T-cell (primary cell): Measurements from ENCODE around the gene STXBP5. TPM values are rescaled to one million over a fixed set of nuclear protein-coding genes. Genes with fewer than 3 reads are reported as not detected.

Experiments used
- ATAC-seq, 4 experiments: fragments of 200-7000 bp in 3 of 4; fragments of 150-1000 bp in 1 of 4; cut with Tn5 transposase; replicated peaks in 1 of 4; 1 replicate in 3 of 4; 2 replicates in 1 of 4; pipeline ENCODE4 v1.10.0; 2021; ENCODE audit warnings: moderate library complexity in 3 of 4, mild to moderate bottlenecking in 2 of 4, moderate number of reproducible peaks in 1 of 4
- CTCF ChIA-PET, 2 donors: fragments of 300-600 bp; sonication (Branson Sonifier 250); formaldehyde crosslinking; loops; one replicate each; lab custom pipeline; 2022; ENCODE audit warnings: antibody characterized with exemption in 2 of 2; lab: Charles Lee
- POLR2A ChIA-PET, 2 donors: fragments of 300-600 bp; sonication (Branson Sonifier 250); formaldehyde crosslinking; loops; one replicate each; lab custom pipeline; 2022; ENCODE audit warnings: antibody characterized with exemption in 2 of 2; lab: Charles Lee
- DNase-seq, 35 experiments: peaks; one replicate each; pipeline versions ENCODE4 v3.0.0 to v3.0.0-alpha.2; 2013 to 2023
- H3K27ac ChIP-seq: one replicate; pipeline ENCODE4 v1.5.1; 2013; ENCODE audit warnings: low read length
- H3K27me3 ChIP-seq, 2 experiments: replicated peaks in 1 of 2; 1 replicate in 1 of 2; 2 replicates in 1 of 2; pipeline versions ENCODE4 v1.6.1 to v1.7.0; 2013; ENCODE audit warnings: low read length in 1 of 2, mixed read lengths in 1 of 2; ENCODE audit not compliant: control insufficient read depth in 2 of 2, insufficient read depth in 2 of 2; ENCODE audit errors: extremely low read depth in 1 of 2
- H3K36me3 ChIP-seq, 2 donors: 1 replicate in 1 of 2; 2 replicates in 1 of 2; pipeline versions ENCODE4 v1.6.1 to v1.7.0; 2013; ENCODE audit warnings: low read length in 1 of 2; ENCODE audit not compliant: control insufficient read depth in 2 of 2, insufficient read depth in 1 of 2; ENCODE audit errors: extremely low read depth in 1 of 2
- H3K4me1 ChIP-seq, 2 experiments: 1 replicate in 1 of 2; 2 replicates in 1 of 2; pipeline versions ENCODE4 v1.6.1 to v1.7.0; 2013; ENCODE audit warnings: low read length in 2 of 2, mixed read lengths in 1 of 2; ENCODE audit not compliant: insufficient read depth in 2 of 2, control insufficient read depth in 1 of 2; ENCODE audit errors: extremely low read depth in 1 of 2
- H3K4me3 ChIP-seq, 2 donors: 1 replicate in 1 of 2; 2 replicates in 1 of 2; pipeline versions ENCODE4 v1.5.1 to v1.7.0; 2013; ENCODE audit warnings: mild to moderate bottlenecking in 2 of 2, low read length in 1 of 2, moderate library complexity in 1 of 2; ENCODE audit not compliant: control insufficient read depth in 1 of 2; ENCODE audit errors: extremely low read depth in 1 of 2
- H3K9me3 ChIP-seq: 2 replicates; pipeline ENCODE4 v1.7.0; 2013
- H3K27ac Mint-ChIP-seq, 2 donors: one replicate each; pipeline ENCODE4 v1.8.0; 2020 to 2021; ENCODE audit warnings: mild to moderate bottlenecking in 2 of 2, mixed read lengths in 2 of 2
- H3K27me3 Mint-ChIP-seq, 2 donors: one replicate each; pipeline ENCODE4 v1.8.0; 2021 to 2022; ENCODE audit warnings: mixed read lengths in 2 of 2
- H3K36me3 Mint-ChIP-seq: one replicate; pipeline ENCODE4 v1.8.0; 2021; ENCODE audit warnings: mixed read lengths
- H3K4me1 Mint-ChIP-seq, 3 donors: one replicate each; pipeline ENCODE4 v1.8.0; 2020 to 2022; ENCODE audit warnings: mixed read lengths in 3 of 3, mild to moderate bottlenecking in 1 of 3
- H3K4me3 Mint-ChIP-seq, 3 donors: one replicate each; pipeline ENCODE4 v1.8.0; 2020 to 2022; ENCODE audit warnings: mild to moderate bottlenecking in 3 of 3, mixed read lengths in 3 of 3, moderate library complexity in 3 of 3
- H3K9me3 Mint-ChIP-seq, 3 donors: one replicate each; pipeline ENCODE4 v1.8.0; 2020 to 2022; ENCODE audit warnings: mixed read lengths in 3 of 3
- WGBS: methylation state at CpG from one replicate; pipeline ENCODE4 v1.1.5; 2013; ENCODE audit warnings: missing lambda C conversion rate; ENCODE audit not compliant: insufficient coverage; 5-methylcytosine and 5-hydroxymethylcytosine counted together
- total RNA-seq, 35 experiments: library from RNA in 6 of 35; stranded (reverse) in 6 of 35; fragments of 120-200 nt in 1 of 35; gene quantifications; one replicate each; pipeline versions ENCODE4 v1.2.1 to v1.2.4 and lab custom pipeline; 2013 to 2026

The STXBP5 gene
- total RNA-seq, 5 donors from 2014 or later (not counting 1 experiment from before 2014, with no cell fraction given): 24.1 to 35.4 (median 27.8) TPM

- Mint-ChIP-seq H3K36me3 (peaks cover 4% of the 10 kb centered on the region), H3K27ac (no peak overlapping the region), H3K4me3 (no peak overlapping the region), H3K27me3 (no peaks in the 10 kb centered on the region), H3K4me1 (peaks cover 30 to 41% (median 39%) of the 10 kb centered on the region in 3 donors), H3K9me3 (no peaks in the 10 kb centered on the region)
- no CpG with 5 or more reads among the region's 1 CpG for WGBS
- Histone ChIP-seq H3K27me3 (no peaks in the 10 kb centered on the region), H3K27ac (no peak overlapping the region), H3K9me3 (no peaks in the 10 kb centered on the region), H3K4me3 (no peak overlapping the region), H3K4me1 (no peaks in the 10 kb centered on the region), H3K36me3 (no peaks in the 10 kb centered on the region)
- ChIA-PET POLR2A (no interaction called here), CTCF (no interaction called here)
- no peak for DNase-seq
- no peak for ATAC-seq
These were observed 9.6 kb downstream of the STXBP5 start for GRCh38 chr6:147213772-147214171.

GRCh38 chr6:147214248-147215227, 10.3 kb downstream of the STXBP5 start:
- CTCF ChIA-PET: no interaction called here

GRCh38 chr6:147216915-147217314, 12.7 kb downstream of the STXBP5 start:
- no peaks in the 10 kb centered on the region for H3K9me3 ChIP-seq
- H3K27ac ChIP-seq: no peak overlapping the region
- ATAC-seq (no peak), DNase-seq (no peak)
- POLR2A ChIA-PET: interaction anchor here (0.6 to 0.9 kb wide), 2 partner anchors 11 to 34 kb away, joined by 3 to 5 read pairs; no protein-coding TSS in a partner anchor
- no peak overlapping the region for H3K4me3 ChIP-seq
- Mint-ChIP-seq H3K27me3 (no peaks in the 10 kb centered on the region), H3K9me3 (no peaks in the 10 kb centered on the region), H3K36me3 (peaks cover 27% of the 10 kb centered on the region), H3K27ac (no peak overlapping the region), H3K4me1 (peaks cover 45 to 55% (median 51%) of the 10 kb centered on the region in 3 donors), H3K4me3 (no peak overlapping the region)
- 92% methylated on average over 1 of the region's 3 CpGs for WGBS
- no peaks in the 10 kb centered on the region for H3K36me3 ChIP-seq
- H3K4me1 ChIP-seq: peaks cover 0 to under 1% of the 10 kb centered on the region in 2 experiments
- no peaks in the 10 kb centered on the region for H3K27me3 ChIP-seq
- CTCF ChIA-PET: no interaction called here

More at GRCh38 chr6:147214248-147215227, 10.3 kb downstream of the STXBP5 start:
- POLR2A ChIA-PET: no interaction called here
- Histone ChIP-seq H3K4me3 (no peak overlapping the region), H3K4me1 (no peaks in the 10 kb centered on the region), H3K9me3 (no peaks in the 10 kb centered on the region), H3K36me3 (no peaks in the 10 kb centered on the region), H3K27ac (no peak overlapping the region), H3K27me3 (no peaks in the 10 kb centered on the region)
- Mint-ChIP-seq H3K27me3 (no peaks in the 10 kb centered on the region), H3K27ac (no peak overlapping the region), H3K36me3 (peaks cover 9% of the 10 kb centered on the region), H3K9me3 (no peaks in the 10 kb centered on the region), H3K4me1 (peaks cover 31 to 44% (median 39%) of the 10 kb centered on the region in 3 donors), H3K4me3 (no peak overlapping the region)
- DNase-seq: no peak
- WGBS: no CpG with 5 or more reads among the region's 6 CpGs
- no peak for ATAC-seq

GRCh38 chr6:147217840-147218404, 13.7 kb downstream of the STXBP5 start:
- Mint-ChIP-seq H3K36me3 (peaks cover 32% of the 10 kb centered on the region), H3K9me3 (no peaks in the 10 kb centered on the region), H3K27me3 (no peaks in the 10 kb centered on the region), H3K4me3 (no peak overlapping the region), H3K27ac (no peak overlapping the region), H3K4me1 (peaks cover 49 to 57% (median 52%) of the 10 kb centered on the region in 3 donors)
- no peak overlapping the region for H3K27ac ChIP-seq
- no peaks in the 10 kb centered on the region for H3K9me3 ChIP-seq
- no peak overlapping the region for H3K4me3 ChIP-seq
- ATAC-seq (no peak), DNase-seq (no peak)
- ChIA-PET CTCF (no interaction called here), POLR2A (no interaction called here)
- no CpG with 5 or more reads among the region's 2 CpGs for WGBS
- H3K36me3 ChIP-seq: peaks cover 0 to 3% of the 10 kb centered on the region in 2 donors
- peaks cover 0 to 2% of the 10 kb centered on the region in 2 experiments for H3K4me1 ChIP-seq
- H3K27me3 ChIP-seq: no peaks in the 10 kb centered on the region

- Mint-ChIP-seq H3K27ac (no peak overlapping the region), H3K4me1 (peaks cover 55 to 59% (median 56%) of the 10 kb centered on the region in 3 donors), H3K36me3 (peaks cover 36% of the 10 kb centered on the region), H3K4me3 (no peak overlapping the region), H3K27me3 (no peaks in the 10 kb centered on the region), H3K9me3 (no peaks in the 10 kb centered on the region)
- Histone ChIP-seq H3K27me3 (no peaks in the 10 kb centered on the region), H3K9me3 (no peaks in the 10 kb centered on the region), H3K4me1 (peaks cover 0 to 2% of the 10 kb centered on the region in 2 experiments), H3K4me3 (no peak overlapping the region), H3K36me3 (peaks cover under 1 to 4% of the 10 kb centered on the region in 2 donors), H3K27ac (no peak overlapping the region)
- ChIA-PET CTCF (no interaction called here), POLR2A (no interaction called here)
- DNase-seq: no peak
- ATAC-seq: no peak
- WGBS: no CpG with 5 or more reads among the region's 3 CpGs
These were observed 14.6 kb downstream of the STXBP5 start for GRCh38 chr6:147218797-147219196.

GRCh38 chr6:147219463-147219862, 15.2 kb downstream of the STXBP5 start:
- CTCF ChIA-PET: interaction anchor here in 1 of 2 donors (0.6 kb wide), 2 partner anchors 22 to 112 kb away, joined by 3 to 4 read pairs; no protein-coding TSS in a partner anchor
- H3K4me3 ChIP-seq: no peak overlapping the region

More at GRCh38 chr6:147219463-147219862, 15.2 kb downstream of the STXBP5 start:
- no peak overlapping the region for H3K27ac ChIP-seq
- Mint-ChIP-seq H3K36me3 (peaks cover 37% of the 10 kb centered on the region), H3K4me3 (no peak overlapping the region), H3K27me3 (no peaks in the 10 kb centered on the region), H3K4me1 (peaks cover 53 to 57% (median 55%) of the 10 kb centered on the region in 3 donors), H3K9me3 (no peaks in the 10 kb centered on the region), H3K27ac (no peak overlapping the region)
- no peaks in the 10 kb centered on the region for H3K27me3 ChIP-seq
- DNase-seq: no peak
- H3K36me3 ChIP-seq: peaks cover 4 to 7% of the 10 kb centered on the region in 2 donors
- POLR2A ChIA-PET: interaction anchor here (0.6 to 1.2 kb wide), 4 partner anchors 8 to 88 kb away, joined by 4 to 5 read pairs (median 4); no protein-coding TSS in a partner anchor
- H3K4me1 ChIP-seq: peaks cover 0 to 2% of the 10 kb centered on the region in 2 experiments
- no peaks in the 10 kb centered on the region for H3K9me3 ChIP-seq
- no CpG with 5 or more reads among the region's 1 CpG for WGBS
- no peak for ATAC-seq
